OCI-LY3 (cell line): ENCODE results near the gene MSMP.

Experiments
- CTCF ChIP-seq: fragments of 200-600, 300-600 bp; sonication (generic); IDR thresholded peaks from 2 replicates; pipeline ENCODE4 v1.5.1; 2014; ENCODE audit warnings: antibody characterized with exemption, low read length, low read depth
- EZH2phosphoT487 ChIP-seq: fragments of 200-600 bp; shearing (Covaris generic); IDR thresholded peaks from 2 replicates; pipeline ENCODE4 v1.6.1; 2018; ENCODE audit warnings: antibody characterized with exemption, mixed run types, low read depth

DNA sequence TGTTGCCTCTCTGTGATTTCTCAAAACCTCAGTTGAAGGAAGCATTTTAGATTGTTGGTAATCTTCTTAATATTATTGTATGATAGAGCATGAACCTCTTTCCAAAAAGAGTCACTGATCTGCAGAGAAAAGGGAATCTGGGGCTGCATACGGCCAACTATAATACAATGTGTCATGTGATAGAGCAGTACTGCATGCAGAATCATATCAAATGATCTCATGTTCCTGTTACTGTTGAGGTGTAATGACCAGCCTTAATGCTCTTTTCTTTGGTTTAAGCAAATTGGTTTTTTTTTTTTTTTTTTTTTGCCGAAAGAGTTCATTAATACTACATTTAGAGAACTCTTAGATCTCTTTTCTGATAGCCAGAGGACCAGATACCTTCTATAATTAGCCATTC, 12.9 kb upstream of the MSMP start:
- TF ChIP-seq CTCF (no peak), EZH2phosphoT487 (no peak)
